CD4-positive, CD25-positive, alpha-beta regulatory T cell (primary cell): ENCODE measurements around the gene RAB3IL1. TPM values are rescaled to one million over a fixed set of nuclear protein-coding genes. Genes with fewer than 3 reads are reported as not detected.
A peak's percentile ranks its signal among the peaks of the same experiment; 100 is the strongest.

Experiments used
- ATAC-seq, 2 donors: fragments of 150-1000 bp; cut with Tn5 transposase; one replicate each; pipeline ENCODE4 v1.10.0; 2021; ENCODE audit warnings: low read depth in 2 of 2, moderate number of reproducible peaks in 2 of 2, moderate library complexity in 1 of 2
- DNase-seq, 3 donors: peaks; one replicate each; pipeline versions ENCODE4 v3.0.0 to v3.0.0-alpha.2; 2012 to 2022; ENCODE audit warnings: mixed read lengths in 1 of 3
- H3K27ac ChIP-seq: one replicate; pipeline ENCODE4 v1.7.0; 2013; ENCODE audit warnings: mild to moderate bottlenecking, low read length; ENCODE audit not compliant: insufficient read depth, poor library complexity, severe bottlenecking
- H3K27me3 ChIP-seq: one replicate; pipeline ENCODE4 v1.7.0; 2013; ENCODE audit warnings: low read length; ENCODE audit not compliant: control insufficient read depth, insufficient read depth
- H3K36me3 ChIP-seq: one replicate; pipeline ENCODE4 v1.7.0; 2013; ENCODE audit warnings: mild to moderate bottlenecking, low read length, moderate library complexity; ENCODE audit not compliant: control insufficient read depth, insufficient read depth
- H3K4me1 ChIP-seq: 2 replicates; pipeline ENCODE4 v1.7.0; 2013; ENCODE audit warnings: mild to moderate bottlenecking, low read length; ENCODE audit not compliant: insufficient read depth, control insufficient read depth, poor library complexity, severe bottlenecking
- H3K4me3 ChIP-seq: one replicate; pipeline ENCODE4 v1.7.0; 2013; ENCODE audit warnings: low read depth, mild to moderate bottlenecking, low read length, moderate library complexity
- H3K9me3 ChIP-seq, 2 experiments: 1 replicate in 1 of 2; 2 replicates in 1 of 2; pipeline ENCODE4 v1.7.0; 2013; ENCODE audit warnings: low read length in 2 of 2, mild to moderate bottlenecking in 1 of 2, moderate library complexity in 1 of 2; ENCODE audit not compliant: control insufficient read depth in 2 of 2
- H3K27ac Mint-ChIP-seq, 3 donors: one replicate each; pipeline ENCODE4 v1.8.0; 2020 to 2022; ENCODE audit warnings: mild to moderate bottlenecking in 3 of 3, mixed read lengths in 3 of 3, moderate library complexity in 2 of 3
- H3K27me3 Mint-ChIP-seq: one replicate; pipeline ENCODE4 v1.8.0; 2022; ENCODE audit warnings: mild to moderate bottlenecking, mixed read lengths
- H3K36me3 Mint-ChIP-seq: one replicate; pipeline ENCODE4 v1.8.0; 2020; ENCODE audit warnings: mixed read lengths
- H3K4me1 Mint-ChIP-seq, 4 donors: one replicate each; pipeline ENCODE4 v1.8.0; 2020 to 2022; ENCODE audit warnings: mixed read lengths in 4 of 4, mild to moderate bottlenecking in 1 of 4
- H3K4me3 Mint-ChIP-seq, 4 donors: one replicate each; pipeline ENCODE4 v1.8.0; 2020 to 2022; ENCODE audit warnings: mild to moderate bottlenecking in 4 of 4, mixed read lengths in 4 of 4, moderate library complexity in 3 of 4
- H3K9me3 Mint-ChIP-seq, 7 donors: one replicate each; pipeline ENCODE4 v1.8.0; 2020 to 2022; ENCODE audit warnings: mixed read lengths in 7 of 7, mild to moderate bottlenecking in 3 of 7, moderate library complexity in 2 of 7
- polyA plus RNA-seq, 4 donors: library from polyadenylated mRNA; unstranded; fragments of 300-500 nt; fragmentation: Illumina TruSeq; gene quantifications; one replicate each; pipeline ENCODE4 v1.2.3, GENCODE V29; 2021
- total RNA-seq: library from RNA; stranded (reverse); gene quantifications from one replicate; pipeline ENCODE4 v1.2.3, GENCODE V29; 2022

RAB3IL1 gene
- total and polyA plus RNA-seq, 5 donors from 2014 or later = not detected

DNA sequence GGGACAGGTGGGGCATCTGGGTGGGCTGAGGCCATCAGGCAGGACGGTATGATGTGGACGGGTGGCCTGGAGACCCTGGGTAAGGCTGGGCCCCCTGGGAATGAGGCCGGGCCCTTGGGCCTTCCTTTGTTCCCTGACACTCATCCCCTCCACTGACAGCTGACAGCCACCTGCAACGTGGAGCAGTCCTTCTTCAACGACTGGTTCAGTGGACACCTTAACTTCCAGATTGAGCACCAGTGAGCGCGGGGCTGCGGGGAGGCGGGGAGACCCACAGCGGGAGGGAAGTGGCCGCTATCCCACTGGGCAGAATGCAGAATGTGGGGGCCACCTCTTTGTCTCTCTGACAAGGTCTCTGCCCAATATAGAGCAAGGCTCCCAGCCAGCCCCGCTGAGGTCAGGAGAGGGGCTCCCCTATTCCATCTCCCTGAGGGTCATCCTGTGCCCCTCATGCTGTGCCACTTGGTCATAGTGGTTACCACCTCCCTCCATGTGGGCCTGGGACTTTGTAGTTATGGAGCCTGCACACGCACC, 53.8 kb downstream of the RAB3IL1 start:
- Mint-ChIP-seq H3K36me3 (no peaks in the 10 kb centered on the region), H3K4me1 (no peaks in the 10 kb centered on the region), H3K27ac (no peak overlapping the region), H3K4me3 (no peak overlapping the region), H3K27me3 (no peaks in the 10 kb centered on the region), H3K9me3 (no peaks in the 10 kb centered on the region)
- Histone ChIP-seq H3K36me3 (no peaks in the 10 kb centered on the region), H3K27me3 (no peaks in the 10 kb centered on the region), H3K27ac (no peak overlapping the region), H3K4me1 (no peaks in the 10 kb centered on the region), H3K4me3 (no peak overlapping the region), H3K9me3 (no peaks in the 10 kb centered on the region)
- no peak for ATAC-seq
- no peak for DNase-seq

GRCh38 chr11:61862714-61863547, 54.4 kb downstream of the RAB3IL1 start:
- Mint-ChIP-seq H3K27me3 (no peaks in the 10 kb centered on the region), H3K36me3 (no peaks in the 10 kb centered on the region), H3K9me3 (no peaks in the 10 kb centered on the region), H3K4me3 (no peak overlapping the region), H3K27ac (no peak overlapping the region), H3K4me1 (no peaks in the 10 kb centered on the region)
- ATAC-seq (no peak), DNase-seq (no peak)
- H3K4me3 ChIP-seq = no peak overlapping the region
- no peaks in the 10 kb centered on the region for H3K9me3 ChIP-seq
- no peak overlapping the region for H3K27ac ChIP-seq
- H3K27me3 ChIP-seq = no peaks in the 10 kb centered on the region
- no peaks in the 10 kb centered on the region for H3K36me3 ChIP-seq
- no peaks in the 10 kb centered on the region for H3K4me1 ChIP-seq

- no peaks in the 10 kb centered on the region for H3K36me3 ChIP-seq
- no peaks in the 10 kb centered on the region for H3K4me1 ChIP-seq
- Mint-ChIP-seq H3K36me3 (no peaks in the 10 kb centered on the region), H3K9me3 (no peaks in the 10 kb centered on the region), H3K4me1 (no peaks in the 10 kb centered on the region), H3K27ac (no peak overlapping the region), H3K27me3 (no peaks in the 10 kb centered on the region), H3K4me3 (no peak overlapping the region)
- H3K4me3 ChIP-seq = no peak overlapping the region
- no peak overlapping the region for H3K27ac ChIP-seq
- ATAC-seq (no peak), DNase-seq (no peak)
- H3K9me3 ChIP-seq = no peaks in the 10 kb centered on the region
- no peaks in the 10 kb centered on the region for H3K27me3 ChIP-seq
Measured at GRCh38 chr11:61861634-61862033, 55.7 kb downstream of the RAB3IL1 start.

GRCh38 chr11:61860054-61860903, 57.1 kb downstream of the RAB3IL1 start:
- Histone ChIP-seq H3K4me1 (no peaks in the 10 kb centered on the region), H3K4me3 (no peak overlapping the region), H3K36me3 (no peaks in the 10 kb centered on the region), H3K27me3 (no peaks in the 10 kb centered on the region), H3K9me3 (no peaks in the 10 kb centered on the region), H3K27ac (no peak overlapping the region)
- ATAC-seq (no peak), DNase-seq (no peak)
- Mint-ChIP-seq H3K9me3 (no peaks in the 10 kb centered on the region), H3K36me3 (no peaks in the 10 kb centered on the region), H3K27ac (peak overlapping the region in 1 of 3 donors; percentile 74), H3K27me3 (no peaks in the 10 kb centered on the region), H3K4me3 (no peak overlapping the region), H3K4me1 (no peaks in the 10 kb centered on the region)

GRCh38 chr11:61855939-61856680, 61.3 kb downstream of the RAB3IL1 start:
- H3K36me3 Mint-ChIP-seq = no peaks in the 10 kb centered on the region
- H3K27ac Mint-ChIP-seq = no peak overlapping the region
- no peak overlapping the region for H3K4me3 Mint-ChIP-seq
- Histone ChIP-seq H3K4me3 (no peak overlapping the region), H3K9me3 (no peaks in the 10 kb centered on the region), H3K27ac (no peak overlapping the region), H3K27me3 (no peaks in the 10 kb centered on the region), H3K4me1 (no peaks in the 10 kb centered on the region), H3K36me3 (no peaks in the 10 kb centered on the region)
- H3K4me1 Mint-ChIP-seq = no peaks in the 10 kb centered on the region
- ATAC-seq (no peak), DNase-seq (no peak)
- no peaks in the 10 kb centered on the region for H3K9me3 Mint-ChIP-seq
- no peaks in the 10 kb centered on the region for H3K27me3 Mint-ChIP-seq

DNA sequence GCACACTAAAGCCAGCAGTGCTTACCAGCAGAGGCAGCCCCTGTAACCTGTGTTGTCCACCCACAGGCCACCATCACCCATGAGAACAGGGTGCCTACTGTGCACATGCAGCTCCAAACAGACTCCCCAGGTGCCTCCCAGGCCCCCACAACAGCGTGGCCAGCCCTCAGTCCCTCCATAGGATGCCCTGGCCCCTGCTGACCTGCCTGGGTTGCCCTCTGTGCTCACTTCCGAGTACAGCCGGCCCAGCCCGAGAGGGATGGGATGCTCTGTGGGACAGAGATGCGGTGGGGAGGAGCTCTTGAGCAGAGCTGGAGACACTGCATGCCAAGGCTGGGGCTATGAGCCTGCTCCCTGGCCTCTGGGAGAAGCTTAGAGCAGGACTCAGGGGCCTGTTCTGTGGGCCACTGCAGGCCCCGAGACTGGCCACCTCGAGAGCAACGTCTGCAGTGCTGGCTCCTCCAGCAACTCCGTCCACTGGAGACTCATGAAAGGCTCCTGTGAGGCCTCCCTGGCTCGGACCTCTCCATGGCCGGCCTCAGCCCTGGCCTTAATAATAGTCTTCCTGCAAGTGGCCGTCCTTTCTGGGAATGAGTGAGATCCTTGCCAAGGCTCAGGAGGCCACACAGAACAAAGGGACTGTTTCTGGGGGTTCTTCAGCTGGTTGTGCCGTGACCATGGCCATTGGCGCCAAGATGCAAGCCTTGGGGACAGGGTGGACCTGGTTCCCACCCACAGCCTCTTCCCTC, 62.2 kb downstream of the RAB3IL1 start:
- DNase-seq (no peak), ATAC-seq (no peak)
- Mint-ChIP-seq H3K27ac (no peak overlapping the region), H3K36me3 (no peaks in the 10 kb centered on the region), H3K27me3 (no peaks in the 10 kb centered on the region), H3K4me3 (no peak overlapping the region), H3K9me3 (no peaks in the 10 kb centered on the region), H3K4me1 (no peaks in the 10 kb centered on the region)
- Histone ChIP-seq H3K27ac (no peak overlapping the region), H3K9me3 (no peaks in the 10 kb centered on the region), H3K27me3 (no peaks in the 10 kb centered on the region), H3K36me3 (no peaks in the 10 kb centered on the region), H3K4me1 (no peaks in the 10 kb centered on the region), H3K4me3 (no peak overlapping the region)
